ENCODE measurements around the gene PDZRN4.
"Not testable (repeated sequence)": the region's sequence is repeated elsewhere in the genome, so short reads cannot be mapped to it uniquely, and the experiment has no call there.

PDZRN4 gene

DNA sequence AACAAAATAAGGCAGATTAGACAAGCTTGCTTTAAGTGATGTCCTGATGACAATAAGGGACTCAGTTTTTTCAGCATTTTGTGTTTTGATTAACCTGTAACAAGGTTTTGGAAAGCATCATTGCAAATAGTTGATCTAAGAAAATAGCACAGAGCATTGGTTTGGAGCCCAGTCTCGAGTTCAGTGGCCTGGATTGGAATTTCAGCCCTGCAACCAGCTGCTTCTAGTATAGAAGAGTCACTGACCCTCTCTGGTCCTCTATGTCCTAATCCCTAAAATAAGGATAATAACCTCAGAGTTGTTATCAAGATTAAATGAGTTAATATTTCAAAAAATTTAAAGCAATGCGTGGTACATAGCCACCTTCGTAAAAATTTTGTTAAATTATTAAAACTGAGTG, 25.5 kb downstream of the PDZRN4 start:
- no peak for DNase-seq (ENCODE audit: low read depth in 2 of 2)

GRCh38 chr12:41217727-41218126, 29.6 kb downstream of the PDZRN4 start:
- DNase-seq (ENCODE audit: low read depth in 2 of 2) = no peak

DNA sequence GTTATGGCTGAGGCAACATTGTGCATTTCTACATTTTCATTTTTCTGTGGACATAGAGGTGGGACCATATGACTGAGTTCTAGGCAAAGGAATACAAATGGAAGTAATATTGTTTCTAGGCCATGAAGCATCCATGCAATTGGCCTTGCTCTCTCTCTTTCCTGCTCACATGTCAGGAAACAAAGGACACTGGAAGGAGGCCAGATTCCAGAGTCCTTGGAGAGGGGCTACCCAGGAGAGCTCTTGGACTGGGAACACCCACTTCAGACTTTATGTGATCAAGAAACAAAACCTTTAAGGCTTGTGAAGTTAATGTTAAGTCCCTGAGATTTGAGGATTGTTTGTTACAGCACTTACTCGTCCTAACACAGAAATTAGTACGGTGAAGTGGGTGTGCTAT, 32.8 kb downstream of the PDZRN4 start:
- no peak for DNase-seq (ENCODE audit: low read depth in 2 of 2)

GRCh38 chr12:41221491-41221890, 33.4 kb downstream of the PDZRN4 start:
- DNase-seq (ENCODE audit: low read depth in 2 of 2) = no peak

DNA sequence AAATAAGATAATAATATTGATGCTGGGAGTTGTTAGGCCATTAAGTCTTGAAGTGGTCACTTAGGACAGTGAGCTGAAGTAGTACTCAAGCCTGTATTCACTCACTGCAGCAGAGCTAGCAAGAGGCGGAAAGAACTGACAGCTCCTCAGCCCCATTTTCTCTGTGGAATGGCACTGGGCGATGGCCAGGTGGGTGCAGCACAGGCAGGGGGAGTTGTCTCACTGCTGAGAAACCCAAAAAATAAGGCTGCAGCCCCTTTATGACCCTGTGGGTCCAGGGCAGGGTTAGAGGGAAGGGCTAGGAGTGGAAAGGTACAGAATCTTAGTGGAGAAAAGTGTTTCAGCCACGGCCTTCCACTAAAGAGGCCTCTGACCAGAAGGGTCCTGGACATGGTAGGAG, 35.5 kb downstream of the PDZRN4 start:
- no peak for DNase-seq (ENCODE audit: low read depth in 2 of 2)

GRCh38 chr12:41224066-41224465, 35.9 kb downstream of the PDZRN4 start:
- DNase-seq (ENCODE audit: low read depth in 2 of 2) = no peak

GRCh38 chr12:41225179-41225578, 37.1 kb downstream of the PDZRN4 start:
- DNase-seq (ENCODE audit: low read depth in 2 of 2) = no peak

DNA sequence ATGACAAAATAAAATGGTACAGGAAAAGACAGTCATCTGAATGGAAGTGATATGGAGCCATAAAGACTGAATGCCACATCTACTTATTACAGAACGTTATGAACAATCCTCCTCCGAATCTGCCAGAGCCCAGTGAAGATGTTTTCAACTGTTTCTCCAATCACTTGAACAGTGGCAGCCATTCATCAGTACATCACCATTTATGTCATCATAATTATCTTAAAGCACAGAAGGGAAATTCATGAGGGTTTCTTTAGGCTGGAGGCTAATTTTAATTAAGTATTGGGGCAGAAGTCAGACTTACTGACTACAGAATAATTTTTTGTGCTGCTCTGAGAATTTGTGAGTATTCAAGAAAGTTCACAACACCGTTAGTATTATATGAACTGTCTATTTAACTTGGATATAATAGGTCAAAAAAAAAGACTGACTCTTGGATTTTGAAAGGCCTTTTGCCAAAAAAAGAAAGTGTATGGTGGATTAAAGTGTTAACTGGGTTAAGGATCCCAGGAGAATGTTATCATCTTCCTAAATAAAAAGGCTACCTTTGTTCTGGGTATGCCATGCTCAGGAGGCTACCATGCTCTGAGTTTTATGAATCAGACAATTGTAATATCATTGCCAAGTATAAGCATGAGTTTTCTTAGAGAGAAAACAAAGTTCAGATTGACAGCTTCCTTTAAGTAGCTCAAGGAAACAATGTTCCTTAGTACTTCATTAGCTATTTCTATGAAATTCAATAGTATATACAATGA, 40.1 kb downstream of the PDZRN4 start:
- no peak for DNase-seq (ENCODE audit: low read depth in 2 of 2)

DNA sequence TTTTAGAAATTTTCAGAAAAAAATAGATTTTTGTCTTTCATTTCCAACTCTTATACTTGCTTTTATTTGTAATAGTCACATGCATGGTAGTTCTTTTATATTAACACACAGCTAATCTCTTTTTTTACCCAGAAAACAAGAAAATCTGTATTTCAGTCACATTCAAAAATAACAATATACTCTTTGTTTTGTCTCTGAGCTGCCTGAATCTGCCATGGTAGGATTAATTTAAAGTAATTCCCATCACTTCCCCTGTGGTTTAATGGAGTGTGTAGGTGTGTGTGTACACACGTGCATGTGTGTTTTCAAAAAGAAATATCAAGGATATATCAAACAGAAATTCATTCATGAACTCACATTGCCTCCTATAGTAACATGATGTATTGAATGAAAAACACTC, 42.6 kb downstream of the PDZRN4 start:
- DNase-seq (ENCODE audit: low read depth in 2 of 2) = no peak

DNA sequence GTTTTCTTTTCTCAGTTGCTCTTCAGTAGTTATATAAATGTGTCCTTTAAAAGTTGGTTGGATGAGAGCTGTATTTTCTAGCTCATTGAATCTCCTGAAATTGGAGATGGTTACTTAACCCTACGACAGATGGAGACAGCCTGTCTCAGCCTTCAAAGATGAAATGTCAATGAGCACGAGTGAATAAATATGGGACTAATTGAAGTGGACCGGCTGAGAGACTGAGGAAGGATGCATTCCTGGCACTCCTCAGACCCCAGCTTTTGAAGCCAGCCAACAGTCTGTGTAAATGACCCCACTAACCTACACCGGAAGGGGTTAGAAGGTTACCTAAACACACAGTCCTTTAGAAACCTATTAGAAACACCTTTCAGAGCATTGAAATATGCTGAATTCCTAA, 46.6 kb downstream of the PDZRN4 start:
- DNase-seq (ENCODE audit: low read depth in 2 of 2) = no peak

DNA sequence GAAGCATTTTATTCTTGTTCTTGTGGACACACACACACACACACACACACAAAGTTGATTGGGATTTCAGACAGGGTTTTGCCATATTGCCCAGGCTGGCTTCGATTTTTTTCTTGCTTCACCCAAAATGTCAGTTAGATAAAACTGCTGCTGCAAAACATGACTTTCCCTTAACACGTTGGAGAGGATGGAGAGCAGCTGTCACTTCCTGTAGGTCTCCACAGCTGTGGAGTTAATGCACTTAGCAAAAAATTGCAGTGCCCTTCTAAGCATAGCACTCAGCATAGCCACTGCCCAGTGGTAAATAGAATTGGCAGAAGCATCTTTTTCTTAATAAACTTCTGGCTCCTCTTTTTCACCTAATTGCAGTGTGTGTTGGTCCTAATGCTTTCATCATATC, 54.5 kb downstream of the PDZRN4 start:
- no peak for DNase-seq (ENCODE audit: low read depth in 2 of 2)

- DNase-seq (ENCODE audit: low read depth in 2 of 2) = no peak
Measured at GRCh38 chr12:41248391-41248790, 60.3 kb downstream of the PDZRN4 start.

DNA sequence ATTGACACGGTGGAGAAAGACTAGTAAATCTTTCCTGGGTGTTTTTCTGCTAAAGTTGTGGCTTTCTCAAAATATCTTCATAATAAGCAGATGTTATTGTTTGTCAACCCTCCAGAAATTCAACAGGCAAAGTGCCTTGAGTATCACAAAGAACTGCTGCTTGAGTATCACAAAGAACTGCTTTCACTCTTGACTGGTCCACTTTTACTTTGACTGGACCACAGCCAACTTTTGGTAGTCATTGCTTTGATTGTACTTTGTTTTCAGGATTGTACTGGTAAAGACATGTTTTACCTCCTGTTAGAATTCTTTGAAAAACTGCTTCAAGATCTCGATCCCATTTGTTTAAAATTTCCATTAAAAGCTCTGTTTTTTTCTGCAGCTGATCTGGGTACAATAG, 62.6 kb downstream of the PDZRN4 start:
- DNase-seq (ENCODE audit: low read depth in 2 of 2) = no peak

- no peak for DNase-seq (ENCODE audit: low read depth in 2 of 2)
Measured at GRCh38 chr12:41254004-41254914, 66.1 kb downstream of the PDZRN4 start.

GRCh38 chr12:41263196-41263595, 75.1 kb downstream of the PDZRN4 start:
- DNase-seq (ENCODE audit: low read depth in 2 of 2) = not testable (repeated sequence)

- no peak for DNase-seq (ENCODE audit: low read depth in 2 of 2)
Measured at GRCh38 chr12:41264281-41264680, 76.2 kb downstream of the PDZRN4 start.

DNA sequence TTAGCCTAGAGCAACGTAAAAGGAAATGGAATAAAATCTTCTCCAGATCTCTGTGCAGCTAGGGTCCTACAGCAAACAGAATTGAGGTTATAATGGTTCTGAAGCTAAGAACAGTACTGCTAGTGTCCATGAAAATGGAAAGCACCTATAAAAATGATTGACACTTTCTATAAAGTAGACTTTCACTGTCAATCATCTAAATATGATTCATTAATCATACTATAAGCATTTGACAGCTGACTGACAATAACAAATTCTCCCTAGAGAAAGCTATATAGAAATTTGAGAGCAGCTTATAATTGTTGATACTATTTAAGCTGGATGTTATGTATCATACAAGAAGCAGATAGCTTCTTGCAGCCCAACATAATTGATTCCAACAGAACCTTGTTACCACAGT, 80.9 kb downstream of the PDZRN4 start:
- DNase-seq (ENCODE audit: low read depth in 2 of 2) = no peak

DNA sequence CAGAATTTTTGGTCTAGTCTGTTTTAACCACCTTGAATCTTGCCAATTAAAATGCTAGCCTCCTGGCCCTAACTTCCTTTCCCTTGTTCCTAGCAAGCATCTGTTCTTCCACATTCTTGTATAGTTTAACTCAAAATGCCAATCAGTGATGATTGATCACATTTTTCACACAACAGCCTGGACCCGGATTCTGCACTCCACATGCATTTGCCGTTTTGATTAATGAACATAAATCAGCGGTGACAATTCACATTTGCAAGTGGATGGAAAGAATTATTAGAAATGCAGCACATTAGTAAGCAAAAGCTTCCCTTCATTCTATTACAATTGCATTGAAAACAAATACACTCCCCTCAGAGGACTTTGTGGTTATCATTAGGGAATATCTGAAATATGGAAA, 83.4 kb downstream of the PDZRN4 start:
- no peak for DNase-seq (ENCODE audit: low read depth in 2 of 2)

GRCh38 chr12:41274643-41275042, 86.5 kb downstream of the PDZRN4 start:
- no peak for DNase-seq (ENCODE audit: low read depth in 2 of 2)

DNA sequence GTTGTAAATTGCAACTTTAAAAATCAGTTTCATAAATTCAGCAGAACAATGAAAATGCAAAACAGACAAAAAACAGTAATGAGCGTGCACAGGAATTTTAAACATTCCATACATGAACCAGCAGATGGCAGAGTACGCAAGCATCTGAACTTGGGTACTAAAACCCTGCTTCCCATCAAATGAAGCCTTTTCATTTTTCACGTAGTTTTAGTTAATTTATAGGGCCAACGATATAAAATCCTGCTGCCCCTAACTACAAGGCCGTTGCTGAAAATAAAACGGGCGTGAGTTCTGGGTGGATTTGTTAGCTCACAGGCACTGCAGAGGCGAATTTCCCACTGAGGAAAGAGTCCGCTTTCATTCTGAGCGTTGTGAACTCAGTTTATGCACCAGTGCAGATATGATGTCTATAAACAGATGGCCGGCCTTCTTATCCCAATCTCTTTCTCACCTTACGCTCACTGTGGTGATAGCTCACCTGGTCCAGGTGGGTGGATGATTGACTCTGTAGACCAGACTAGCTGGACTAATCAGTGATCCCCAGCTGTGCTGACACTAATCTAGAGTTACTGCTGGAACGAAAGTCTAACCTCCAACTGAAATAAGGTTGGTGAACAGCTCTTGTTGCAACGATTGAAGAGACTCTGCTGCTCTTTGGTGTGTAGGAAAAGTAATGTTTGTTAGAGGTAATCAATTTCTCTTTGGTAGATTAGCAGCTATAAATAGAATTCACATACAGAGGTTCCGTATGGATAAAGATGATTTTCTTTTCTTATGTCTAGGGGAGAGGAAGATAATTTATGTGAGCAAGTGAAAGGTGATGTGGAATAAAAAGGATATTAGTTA, 89.2 kb downstream of the PDZRN4 start:
- no peak for DNase-seq (ENCODE audit: low read depth in 2 of 2)

DNA sequence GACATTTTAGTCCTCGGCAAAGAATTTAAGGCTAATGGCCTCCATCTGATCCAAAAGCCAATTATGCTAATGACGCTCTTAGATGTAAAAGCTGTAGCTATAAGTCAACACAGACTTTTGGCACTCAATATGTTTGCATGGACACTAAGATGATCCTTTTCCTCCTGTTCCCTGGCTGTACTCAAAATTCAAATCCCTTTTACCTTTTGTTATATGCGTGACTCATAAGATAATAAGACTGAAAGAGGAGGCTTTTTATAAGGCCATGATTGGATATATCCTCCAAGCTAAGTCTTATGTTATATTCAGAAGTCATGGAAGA, 89.8 kb downstream of the PDZRN4 start:
- no peak for DNase-seq (ENCODE audit: low read depth in 2 of 2)

- not testable (repeated sequence) for DNase-seq (ENCODE audit: low read depth in 2 of 2)
Measured at GRCh38 chr12:41280341-41281095, 92.4 kb downstream of the PDZRN4 start.

All from activated CD4-positive, alpha-beta T cell treated with anti-CD3 and anti-CD28 coated beads for 24 hours (primary cell).